ENCODE results near the gene BRMS1L. TPM values are rescaled to one million over a fixed set of nuclear protein-coding genes. Genes with fewer than 3 reads are reported as not detected.

BRMS1L gene
- total and polyA plus RNA-seq, 2 of the 13 experiments (the other 11 are each of a cell fraction or from before 2014, with no cell fraction given) = 21.1 to 23.8 TPM

DNA sequence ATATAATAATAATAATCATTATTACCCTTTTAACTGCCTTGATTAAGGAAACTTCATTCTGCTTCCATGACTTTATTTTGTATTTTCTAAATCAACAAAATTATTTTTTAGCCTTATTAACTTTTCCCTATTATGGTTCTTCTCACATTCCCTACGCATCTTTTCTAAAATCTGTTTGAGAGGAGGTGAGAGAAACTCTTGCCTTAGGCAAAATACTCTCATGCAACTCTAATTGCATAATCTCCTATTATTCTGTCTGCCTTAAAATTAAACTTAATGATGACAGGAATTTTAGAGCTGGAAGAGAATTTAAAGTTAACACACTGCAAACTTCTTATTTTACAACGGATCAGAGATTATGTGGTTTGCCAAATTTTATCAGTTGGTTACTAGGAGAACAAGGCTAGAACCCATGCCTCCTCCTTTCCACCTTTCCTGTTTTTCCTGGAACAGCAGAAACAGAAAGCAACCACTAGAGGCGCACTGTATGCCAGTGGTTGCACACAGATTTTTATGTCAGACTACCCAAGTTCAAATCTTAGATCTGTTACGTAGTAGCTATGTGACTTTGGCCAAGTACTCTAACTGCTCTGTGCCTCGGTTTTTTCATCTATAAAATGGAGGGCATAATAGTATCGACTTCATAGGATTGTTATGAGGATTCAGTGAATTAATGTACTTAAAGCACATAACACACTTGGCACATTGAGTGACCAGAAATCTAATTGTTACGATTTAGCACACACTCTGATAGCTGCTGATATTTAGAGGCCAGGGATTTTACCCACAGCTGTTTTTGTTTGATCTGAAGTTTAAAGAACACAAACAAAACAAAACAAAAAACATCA lies 4.3 kb upstream of the BRMS1L start (continued):
- no peak for TF ChIP-seq ZNF282 (IDR thresholded peaks at IDR 0.05; ENCODE audit: partially characterized antibody)
- TF ChIP-seq SYNCRIP (IDR thresholded peaks at IDR 0.05; ENCODE audit: insufficient read depth, low read depth, low read length) = no peak
- TF ChIP-seq, protein P1, sequence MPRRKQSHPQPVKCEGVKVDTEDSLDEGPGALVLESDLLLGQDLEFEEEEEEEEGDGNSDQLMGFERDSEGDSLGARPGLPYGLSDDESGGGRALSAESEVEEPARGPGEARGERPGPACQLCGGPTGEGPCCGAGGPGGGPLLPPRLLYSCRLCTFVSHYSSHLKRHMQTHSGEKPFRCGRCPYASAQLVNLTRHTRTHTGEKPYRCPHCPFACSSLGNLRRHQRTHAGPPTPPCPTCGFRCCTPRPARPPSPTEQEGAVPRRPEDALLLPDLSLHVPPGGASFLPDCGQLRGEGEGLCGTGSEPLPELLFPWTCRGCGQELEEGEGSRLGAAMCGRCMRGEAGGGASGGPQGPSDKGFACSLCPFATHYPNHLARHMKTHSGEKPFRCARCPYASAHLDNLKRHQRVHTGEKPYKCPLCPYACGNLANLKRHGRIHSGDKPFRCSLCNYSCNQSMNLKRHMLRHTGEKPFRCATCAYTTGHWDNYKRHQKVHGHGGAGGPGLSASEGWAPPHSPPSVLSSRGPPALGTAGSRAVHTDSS (CRISPR knock-in tag; conservative IDR thresholded peaks at IDR 0.05) = no peak
- no peak for TF ChIP-seq MED13 (CRISPR knock-in tag; IDR thresholded peaks at IDR 0.05)
- no peak for TF ChIP-seq CSRNP2 (CRISPR knock-in tag; conservative IDR thresholded peaks at IDR 0.05; ENCODE audit: low read depth)
- no peak for TF ChIP-seq PAF1 (CRISPR knock-in tag; IDR thresholded peaks at IDR 0.05)
- no peak for TF ChIP-seq PLSCR1 (CRISPR knock-in tag; IDR thresholded peaks at IDR 0.05; ENCODE audit: borderline replicate concordance)
- TF ChIP-seq NCOA2 (CRISPR knock-in tag; IDR thresholded peaks at IDR 0.05) = no peak; the same call in 1 of the 2 replicates
- TF ChIP-seq ZBTB21 (CRISPR knock-in tag; IDR thresholded peaks at IDR 0.05) = peak; percentile 98
- peak; percentile 98 for TF ChIP-seq XRCC5 (optimal IDR thresholded peaks at IDR 0.05; ENCODE audit: low read length)
- TF ChIP-seq ZNF569 (CRISPR knock-in tag; IDR thresholded peaks at IDR 0.05; ENCODE audit: borderline replicate concordance) = no peak
- TF ChIP-seq RFX5 (IDR thresholded peaks at IDR 0.05; ENCODE audit: low read depth, low read length) = no peak
- TF ChIP-seq DNMT3B (CRISPR knock-in tag; conservative IDR thresholded peaks at IDR 0.05) = no peak
- no peak for TF ChIP-seq ZNF674 (CRISPR knock-in tag; IDR thresholded peaks at IDR 0.05; ENCODE audit: low read depth)
- no peak for TF ChIP-seq ZNF562 (CRISPR knock-in tag; IDR thresholded peaks at IDR 0.05; ENCODE audit: borderline replicate concordance)
- TF ChIP-seq KAT2B (IDR thresholded peaks at IDR 0.05; ENCODE audit: borderline replicate concordance, low read depth, low read length) = no peak
- no peak for TF ChIP-seq ZNF333 (CRISPR knock-in tag; IDR thresholded peaks at IDR 0.05; ENCODE audit: borderline replicate concordance)
- TF ChIP-seq EHMT2 (IDR thresholded peaks at IDR 0.05; ENCODE audit: borderline replicate concordance, low read depth, low read length) = 0 out of 2 replicates have a peak, but pooled peaks have one; percentile 13
- no peak for TF ChIP-seq ZNF691 (CRISPR knock-in tag; IDR thresholded peaks at IDR 0.05; ENCODE audit: borderline replicate concordance, low read depth)
- no peak for TF ChIP-seq SP1 (IDR thresholded peaks at IDR 0.05)
- no peak for TF ChIP-seq SP1 (CRISPR knock-in tag; IDR thresholded peaks at IDR 0.05)
- no peak for TF ChIP-seq MTA1 (CRISPR knock-in tag; IDR thresholded peaks at IDR 0.05; ENCODE audit: borderline replicate concordance)
- peak; percentile 96 for TF ChIP-seq CC2D1A (CRISPR knock-in tag; IDR thresholded peaks at IDR 0.05)
- TF ChIP-seq ZNF484 (CRISPR knock-in tag; IDR thresholded peaks at IDR 0.05; ENCODE audit: borderline replicate concordance, low read depth) = no peak

All from HepG2 (cell line).